ENCODE results near the gene SMAD9.

Gene SMAD9

GRCh38 chr13:36919833-36920615 lies at the start of gene SMAD9:
TSS of gene SMAD9 (minus strand) at chr13:36920238. CDS start at chr13:36879689, 40,549 bp downstream.
- peak; percentile 85 for DNase-seq

- no peak for DNase-seq
These were observed 46.4 kb upstream of the SMAD9 start for GRCh38 chr13:36966404-36966803.

GRCh38 chr13:36965767-36966166 lies 45.7 kb upstream of the SMAD9 start:
- peak; percentile 81 for DNase-seq

GRCh38 chr13:36959456-36960116 lies 39.5 kb upstream of the SMAD9 start:
- DNase-seq: no peak

GRCh38 chr13:36954542-36954941 lies 34.5 kb upstream of the SMAD9 start:
- DNase-seq: no peak

GRCh38 chr13:36950920-36951319 lies 30.9 kb upstream of the SMAD9 start:
- DNase-seq: no peak

- no peak for DNase-seq
These were observed 30.3 kb upstream of the SMAD9 start for GRCh38 chr13:36950330-36950729.

GRCh38 chr13:36945078-36945477 lies 25.0 kb upstream of the SMAD9 start:
- DNase-seq: no peak

- DNase-seq: no peak
These were observed 5.6 kb upstream of the SMAD9 start for GRCh38 chr13:36925603-36926002.

GRCh38 chr13:36924001-36924400 lies 4.0 kb upstream of the SMAD9 start:
- DNase-seq: no peak

GRCh38 chr13:36921631-36922301 lies 1.7 kb upstream of the SMAD9 start:
- DNase-seq: peak; percentile 59

- peak; percentile 14 for DNase-seq
These were observed 663 bp upstream of the SMAD9 start for GRCh38 chr13:36920616-36921185.

GRCh38 chr13:36919171-36919832 lies 736 bp downstream of the SMAD9 start:
- DNase-seq: peak; percentile 74

- peak; percentile 60 for DNase-seq
These were observed 1.5 kb downstream of the SMAD9 start for GRCh38 chr13:36918246-36919131.

GRCh38 chr13:36917311-36917710 lies 2.7 kb downstream of the SMAD9 start:
- peak; percentile 19 for DNase-seq

- DNase-seq: no peak
These were observed 4.0 kb downstream of the SMAD9 start for GRCh38 chr13:36915896-36916640.

GRCh38 chr13:36915106-36915505 lies 4.9 kb downstream of the SMAD9 start:
- DNase-seq: no peak

GRCh38 chr13:36914648-36915047 lies 5.4 kb downstream of the SMAD9 start:
- no peak for DNase-seq

GRCh38 chr13:36913463-36913862 lies 6.6 kb downstream of the SMAD9 start:
- DNase-seq: no peak

- DNase-seq: no peak
These were observed 7.1 kb downstream of the SMAD9 start for GRCh38 chr13:36912973-36913372.

GRCh38 chr13:36912369-36912768 lies 7.7 kb downstream of the SMAD9 start:
- DNase-seq: no peak

All from fibroblast of skin of right biceps (primary cell).